Smooth muscle cell (in vitro differentiated cells): Measurements from ENCODE around the gene CUL7. TPM values are rescaled to one million over a fixed set of nuclear protein-coding genes. Genes with fewer than 3 reads are reported as not detected.

ENCODE experiments used
- DNase-seq: peaks from one replicate; lab custom pipeline; 2025; ENCODE audit not compliant: unreplicated experiment; lab: John Stamatoyannopoulos, UW
- H2AFZ ChIP-seq: fragments of 200-600 bp; sonication (generic); 2 replicates; pipeline ENCODE4 v1.6.0; 2016; ENCODE audit warnings: antibody characterized with exemption, low read depth, mild to moderate bottlenecking
- H3F3A ChIP-seq: fragments of 200-600 bp; sonication (generic); 2 replicates; pipeline ENCODE4 v1.6.0; 2017; ENCODE audit warnings: antibody characterized with exemption, low read depth
- H3K27ac ChIP-seq: fragments of 200-600 bp; sonication (generic); 2 replicates; pipeline ENCODE4 v1.5.1; 2016; ENCODE audit warnings: low read depth, mild to moderate bottlenecking
- H3K27me3 ChIP-seq: fragments of 200-600 bp; sonication (generic); 2 replicates; pipeline ENCODE4 v1.6.1; 2016; ENCODE audit warnings: low read depth, mild to moderate bottlenecking
- H3K36me3 ChIP-seq: fragments of 200-600 bp; sonication (generic); 2 replicates; pipeline ENCODE4 v1.5.1; 2016; ENCODE audit warnings: low read depth
- H3K4me1 ChIP-seq: fragments of 200-600 bp; sonication (generic); 2 replicates; pipeline ENCODE4 v1.5.1; 2016; ENCODE audit warnings: low read depth
- H3K4me2 ChIP-seq: fragments of 200-600 bp; sonication (generic); 2 replicates; pipeline ENCODE4 v1.6.0; 2016; ENCODE audit warnings: mild to moderate bottlenecking
- H3K4me3 ChIP-seq: fragments of 200-600 bp; sonication (generic); 2 replicates; pipeline ENCODE4 v1.5.1; 2016; ENCODE audit warnings: mild to moderate bottlenecking
- H3K79me2 ChIP-seq: fragments of 200-600 bp; sonication (generic); 2 replicates; pipeline ENCODE4 v1.6.0; 2016; ENCODE audit warnings: low read depth, mild to moderate bottlenecking
- H3K9ac ChIP-seq: fragments of 200-600 bp; sonication (generic); 2 replicates; pipeline ENCODE4 v1.6.0; 2016; ENCODE audit warnings: low read depth
- H3K9me3 ChIP-seq: fragments of 200-600 bp; sonication (generic); replicated peaks from 2 replicates; pipeline ENCODE4 v1.5.1; 2016; ENCODE audit warnings: low read depth
- H4K20me1 ChIP-seq: fragments of 200-600 bp; sonication (generic); 2 replicates; pipeline ENCODE4 v1.6.0; 2016; ENCODE audit warnings: low read depth
- WGBS: methylation state at CpG from one replicate; pipeline ENCODE4 v1.1.7; 2016; ENCODE audit warnings: low lambda C conversion rate; 5-methylcytosine and 5-hydroxymethylcytosine counted together
- polyA plus RNA-seq: library from polyadenylated mRNA; unstranded; fragments of >200 nt; fragmentation: Nextera tagmentation; extraction: Ambion mirVana; gene quantifications from 2 replicates; pipeline ENCODE4 v1.2.1, GENCODE V29; 2016
- total RNA-seq: library from RNA; depleted of rRNA; stranded (reverse); fragments of >200 nt; gene quantifications from 2 replicates; pipeline ENCODE4 v1.2.3, GENCODE V29; 2014
- TF ChIP-seq, protein P1 (sequence below): fragments of 200-600 bp; sonication (generic); IDR thresholded peaks from 2 replicates; pipeline ENCODE4 v1.5.1; 2017; ENCODE audit warnings: borderline replicate concordance, mild to moderate bottlenecking, antibody characterized with exemption; ENCODE audit not compliant: insufficient read depth, poor library complexity, severe bottlenecking

The CUL7 gene
- total and polyA plus RNA-seq, 2 experiments from 2014 or later: 36.9 to 49.6 TPM

DNA sequence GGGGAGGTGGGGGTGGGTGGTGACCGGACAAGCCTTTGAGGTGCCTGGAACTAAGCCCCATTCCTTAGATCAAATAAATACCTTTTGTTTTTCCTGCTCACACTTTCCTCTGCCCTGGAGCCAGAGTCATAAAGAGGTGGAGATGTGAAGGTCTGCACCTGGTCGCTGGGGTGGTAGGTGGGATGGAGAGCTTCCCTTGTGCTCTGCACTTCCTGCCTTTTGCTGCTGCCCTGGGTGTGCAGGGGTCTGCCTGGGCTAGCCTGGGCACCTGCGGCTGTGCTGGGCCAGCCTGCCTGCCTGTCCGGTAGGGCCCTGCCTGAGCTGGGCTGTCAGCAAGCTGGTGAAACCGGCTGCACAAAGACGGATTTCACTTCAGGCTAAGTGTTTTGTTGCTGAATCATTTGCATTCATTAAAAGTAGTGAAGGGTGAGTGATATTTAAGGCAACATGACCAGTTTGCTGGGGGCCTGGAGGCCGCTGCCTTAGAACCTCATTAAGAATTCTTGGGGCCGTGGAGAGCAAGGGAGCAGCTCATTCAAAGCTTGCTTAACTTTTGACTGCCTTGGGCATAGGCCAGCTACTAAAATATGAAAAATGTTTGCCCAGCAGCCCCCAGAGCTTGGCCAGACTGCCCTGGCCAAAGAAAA lies 42.9 kb upstream of the CUL7 start:
- Histone ChIP-seq H3K4me1 (peaks cover 44% of the 10 kb centered on the region), H3K4me2 (peak overlapping the region; percentile 61), H3K9me3 (no peaks in the 10 kb centered on the region), H3K79me2 (peaks cover 100% of the 10 kb centered on the region), H4K20me1 (peaks cover 98% of the 10 kb centered on the region), H3K27me3 (no peaks in the 10 kb centered on the region), H3K36me3 (no peaks in the 10 kb centered on the region), H3K27ac (peak overlapping the region; percentile 90), H3K4me3 (no peak overlapping the region), H3F3A (peaks cover 53% of the 10 kb centered on the region), H2AFZ (no peak overlapping the region), H3K9ac (peak overlapping the region; percentile 27)
- WGBS: 14% methylated on average over 8 of the region's 8 CpGs
- DNase-seq: no peak
- TF ChIP-seq, protein P1, sequence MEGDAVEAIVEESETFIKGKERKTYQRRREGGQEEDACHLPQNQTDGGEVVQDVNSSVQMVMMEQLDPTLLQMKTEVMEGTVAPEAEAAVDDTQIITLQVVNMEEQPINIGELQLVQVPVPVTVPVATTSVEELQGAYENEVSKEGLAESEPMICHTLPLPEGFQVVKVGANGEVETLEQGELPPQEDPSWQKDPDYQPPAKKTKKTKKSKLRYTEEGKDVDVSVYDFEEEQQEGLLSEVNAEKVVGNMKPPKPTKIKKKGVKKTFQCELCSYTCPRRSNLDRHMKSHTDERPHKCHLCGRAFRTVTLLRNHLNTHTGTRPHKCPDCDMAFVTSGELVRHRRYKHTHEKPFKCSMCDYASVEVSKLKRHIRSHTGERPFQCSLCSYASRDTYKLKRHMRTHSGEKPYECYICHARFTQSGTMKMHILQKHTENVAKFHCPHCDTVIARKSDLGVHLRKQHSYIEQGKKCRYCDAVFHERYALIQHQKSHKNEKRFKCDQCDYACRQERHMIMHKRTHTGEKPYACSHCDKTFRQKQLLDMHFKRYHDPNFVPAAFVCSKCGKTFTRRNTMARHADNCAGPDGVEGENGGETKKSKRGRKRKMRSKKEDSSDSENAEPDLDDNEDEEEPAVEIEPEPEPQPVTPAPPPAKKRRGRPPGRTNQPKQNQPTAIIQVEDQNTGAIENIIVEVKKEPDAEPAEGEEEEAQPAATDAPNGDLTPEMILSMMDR: no peak

DNA sequence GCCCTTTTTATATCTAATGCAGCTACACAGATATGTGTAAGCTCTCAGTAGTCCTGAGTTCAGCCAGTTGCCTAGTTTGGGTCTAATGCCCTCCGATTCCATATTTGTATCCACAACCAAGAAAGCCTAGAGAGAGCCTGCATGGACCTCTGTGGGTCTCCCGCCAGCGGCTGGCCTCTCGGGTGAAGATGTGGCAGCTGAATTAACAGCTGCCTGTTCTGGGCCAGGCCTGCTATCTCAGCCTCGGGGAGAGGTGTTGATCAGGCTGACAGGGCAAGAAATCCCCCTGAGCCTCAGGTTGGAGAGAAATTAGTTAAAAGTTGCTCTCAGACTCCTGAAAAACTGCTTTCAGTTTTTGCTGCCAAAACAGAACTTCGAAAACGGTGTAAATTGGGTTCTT lies 42.3 kb upstream of the CUL7 start:
- Histone ChIP-seq H3K9me3 (no peaks in the 10 kb centered on the region), H3K79me2 (peaks cover 100% of the 10 kb centered on the region), H3K4me1 (peaks cover 50% of the 10 kb centered on the region), H3K4me2 (peak overlapping the region; percentile 61), H4K20me1 (peaks cover 98% of the 10 kb centered on the region), H2AFZ (no peak overlapping the region), H3K36me3 (no peaks in the 10 kb centered on the region), H3K4me3 (no peak overlapping the region), H3K27me3 (no peaks in the 10 kb centered on the region), H3K27ac (peak overlapping the region; percentile 90), H3K9ac (peak overlapping the region; percentile 27), H3F3A (peaks cover 60% of the 10 kb centered on the region)
- 20% methylated on average over 7 of the region's 7 CpGs for WGBS
- TF ChIP-seq, protein P1: no peak
- no peak for DNase-seq

DNA sequence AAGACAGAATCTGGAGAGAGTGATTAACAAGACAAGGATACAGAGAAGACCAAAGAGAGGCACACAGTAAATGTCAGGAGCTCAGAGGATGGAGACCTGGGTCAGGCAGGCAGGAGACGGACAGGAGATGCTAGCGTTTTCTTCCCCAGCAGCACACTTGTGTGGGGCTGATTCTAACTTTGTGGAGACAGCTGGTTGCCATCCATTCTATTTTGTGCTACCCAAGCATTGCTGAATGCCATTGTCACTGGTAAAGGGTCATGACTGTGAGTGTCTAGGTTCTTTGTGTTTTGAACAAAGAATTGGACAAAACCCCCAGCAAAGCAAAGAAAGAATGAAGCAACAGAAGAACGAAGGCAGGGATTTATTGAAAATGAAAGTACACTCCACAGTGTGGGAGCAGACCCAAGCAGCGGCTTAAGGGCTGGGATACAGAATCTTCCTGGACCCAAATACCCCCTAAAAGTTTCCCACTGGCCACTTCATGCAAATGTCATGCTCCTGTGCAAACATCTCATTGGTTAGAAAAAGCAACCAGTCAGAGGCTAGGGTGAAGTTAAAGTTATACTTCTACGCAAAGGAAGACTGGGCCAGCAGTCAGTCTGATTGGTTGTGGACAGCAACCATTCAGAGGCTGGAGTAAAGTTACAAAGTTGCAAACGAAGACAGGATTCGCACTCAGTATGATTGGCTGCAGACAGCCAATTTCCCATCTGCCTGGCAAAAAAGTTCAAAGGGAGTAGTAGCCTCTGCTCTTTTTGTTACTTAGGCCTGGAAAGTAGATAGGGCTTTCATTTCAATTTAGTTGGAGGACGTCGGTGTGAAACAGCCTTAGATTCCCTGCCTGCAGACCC lies 40.0 kb upstream of the CUL7 start:
- peaks cover 100% of the 10 kb centered on the region for H3K79me2 ChIP-seq
- WGBS: 49% methylated on average over 9 of the region's 9 CpGs
- peak overlapping the region; percentile 84 for H3K27ac ChIP-seq
- H2AFZ ChIP-seq: no peak overlapping the region
- H3K27me3 ChIP-seq: no peaks in the 10 kb centered on the region
- TF ChIP-seq, protein P1: no peak
- H3K9ac ChIP-seq: no peak overlapping the region
- H3K9me3 ChIP-seq: no peaks in the 10 kb centered on the region
- DNase-seq: no peak
- H3K4me3 ChIP-seq: peak overlapping the region; percentile 6
- peaks cover 73% of the 10 kb centered on the region for H3K4me1 ChIP-seq
- peak overlapping the region; percentile 66 for H3K4me2 ChIP-seq
- H3F3A ChIP-seq: peaks cover 63% of the 10 kb centered on the region
- H3K36me3 ChIP-seq: no peaks in the 10 kb centered on the region
- H4K20me1 ChIP-seq: peaks cover 98% of the 10 kb centered on the region
